Measurements from ENCODE around the gene LRFN2. TPM values are rescaled to one million over a fixed set of nuclear protein-coding genes. Genes with fewer than 3 reads are reported as not detected.

LRFN2 gene
- total RNA-seq, 4 donors from 2014 or later = 0.18 to 2.2 (median 0.34) TPM

- Histone ChIP-seq H3K4me1 (no peaks in the 10 kb centered on the region), H3K27ac (no peak overlapping the region), H3K4me3 (no peak overlapping the region), H3K36me3 (no peaks in the 10 kb centered on the region), H3K27me3 (peaks cover 0 to 35% (median 0%) of the 10 kb centered on the region in 4 donors), H3K9me3 (no peaks in the 10 kb centered on the region)
- TF ChIP-seq POLR2A (IDR thresholded peaks at IDR 0.05) (no peak), CTCF (IDR thresholded peaks at IDR 0.05) (no peak)
- intact Hi-C loops (cut with DNase I) = no loop called here
- no peak for DNase-seq
- WGBS, 2 donors = 66 to 72% methylated on average over 4 of the region's 4 CpGs
These were observed 100.6 kb downstream of the LRFN2 start for GRCh38 chr6:40486576-40486975.

GRCh38 chr6:40485795-40486194 lies 101.4 kb downstream of the LRFN2 start:
- intact Hi-C loops (cut with DNase I) = no loop called here
- Histone ChIP-seq H3K9me3 (no peaks in the 10 kb centered on the region), H3K27me3 (peaks cover 0 to 29% (median 0%) of the 10 kb centered on the region in 4 donors), H3K27ac (no peak overlapping the region), H3K4me3 (no peak overlapping the region), H3K4me1 (no peaks in the 10 kb centered on the region), H3K36me3 (no peaks in the 10 kb centered on the region)
- TF ChIP-seq POLR2A (IDR thresholded peaks at IDR 0.05) (no peak), CTCF (IDR thresholded peaks at IDR 0.05) (no peak)
- WGBS, 2 donors = 75 to 84% methylated on average over 2 of the region's 2 CpGs
- DNase-seq = no peak

GRCh38 chr6:40485300-40485699 lies 101.9 kb downstream of the LRFN2 start:
- 0 to 23% methylated on average over 1 to 2 of the region's 2 CpGs for WGBS, 2 donors
- DNase-seq = no peak
- TF ChIP-seq CTCF (IDR thresholded peaks at IDR 0.05) = no peak
- Histone ChIP-seq H3K27me3 (peaks cover 0 to 28% (median 0%) of the 10 kb centered on the region in 4 donors), H3K4me3 (no peak overlapping the region), H3K36me3 (no peaks in the 10 kb centered on the region), H3K4me1 (no peaks in the 10 kb centered on the region), H3K27ac (no peak overlapping the region), H3K9me3 (no peaks in the 10 kb centered on the region)
- intact Hi-C loops (cut with DNase I) = no loop called here

GRCh38 chr6:40484066-40484465 lies 103.1 kb downstream of the LRFN2 start:
- no peaks in the 10 kb centered on the region for H3K36me3 ChIP-seq

GRCh38 chr6:40482532-40482931 lies 104.6 kb downstream of the LRFN2 start:
- H3K4me3 ChIP-seq = no peak overlapping the region
- H3K27me3 ChIP-seq = peaks cover 0 to 24% (median 0%) of the 10 kb centered on the region in 4 donors
- DNase-seq = no peak
- no peaks in the 10 kb centered on the region for H3K9me3 ChIP-seq
- H3K4me1 ChIP-seq = no peaks in the 10 kb centered on the region
- H3K36me3 ChIP-seq = no peaks in the 10 kb centered on the region
- TF ChIP-seq CTCF (IDR thresholded peaks at IDR 0.05) (no peak), POLR2A (IDR thresholded peaks at IDR 0.05) (no peak)
- 66 to 72% methylated on average over 5 to 7 of the region's 7 CpGs for WGBS, 2 donors
- no peak overlapping the region for H3K27ac ChIP-seq
- intact Hi-C loops (cut with DNase I) = no loop called here

More at GRCh38 chr6:40484066-40484465, 103.1 kb downstream of the LRFN2 start:
- TF ChIP-seq CTCF (IDR thresholded peaks at IDR 0.05) (no peak), POLR2A (IDR thresholded peaks at IDR 0.05) (no peak)
- no peaks in the 10 kb centered on the region for H3K4me1 ChIP-seq
- H3K4me3 ChIP-seq = no peak overlapping the region
- peaks cover 0 to 19% (median 0%) of the 10 kb centered on the region in 4 donors for H3K27me3 ChIP-seq
- no peak overlapping the region for H3K27ac ChIP-seq
- whole genome bisulfite sequencing, 2 donors = 87 to 93% methylated on average over 3 of the region's 7 CpGs
- no peaks in the 10 kb centered on the region for H3K9me3 ChIP-seq
- no peak for DNase-seq
- intact Hi-C loops (cut with DNase I) = no loop called here
